Loucy (cell line): ENCODE measurements around the gene PCMT1.

Experiments used
- CTCF ChIP-seq: fragments of 200-600 bp; sonication (generic); conservative IDR thresholded peaks from 2 replicates; pipeline ENCODE4 v1.5.1; 2014; ENCODE audit warnings: mild to moderate bottlenecking, antibody characterized with exemption, low read length
- EZH2phosphoT487 ChIP-seq: fragments of 200-600 bp; IDR thresholded peaks from 2 replicates; pipeline ENCODE4 v1.6.1; 2018; ENCODE audit warnings: antibody characterized with exemption, mild to moderate bottlenecking, moderate library complexity, borderline replicate concordance

GRCh38 chr6:149725785-149726184 is 23.8 kb upstream of the PCMT1 start:
- TF ChIP-seq CTCF: no peak
- no peak for TF ChIP-seq EZH2phosphoT487
